Keratinocyte (primary cell): ENCODE results near the gene NOG. TPM values are rescaled to one million over a fixed set of nuclear protein-coding genes. Genes with fewer than 3 reads are reported as not detected.

ENCODE experiments used
- DNase-seq: peaks from one replicate; pipeline ENCODE4 v3.0.0-alpha.2; 2011; ENCODE audit warnings: low read depth, missing footprints, low spot score
- FAIRE-seq: peaks from 2 replicates; lab custom pipeline; 2011; peaks lifted over from hg19 to GRCh38; lab: Jason Lieb, UNC
- H2AFZ ChIP-seq: 2 replicates; pipeline ENCODE4 v1.6.0; 2012; ENCODE audit warnings: low read length, control low read depth, inconsistent platforms; ENCODE audit not compliant: control insufficient read depth
- H3K27ac ChIP-seq: 2 replicates; pipeline ENCODE4 v1.5.1; 2011; ENCODE audit warnings: low read length; ENCODE audit not compliant: control insufficient read depth, insufficient read depth
- H3K27me3 ChIP-seq: 3 replicates; pipeline ENCODE4 v1.6.0; 2011; ENCODE audit warnings: low read length; ENCODE audit not compliant: control insufficient read depth, insufficient read depth; ENCODE audit errors: extremely low read depth
- H3K36me3 ChIP-seq, 2 experiments: 2 replicates in 1 of 2; 3 replicates in 1 of 2; pipeline ENCODE4 v1.5.1; 2011; ENCODE audit warnings: low read length in 2 of 2, mild to moderate bottlenecking in 1 of 2; ENCODE audit not compliant: control insufficient read depth in 2 of 2, insufficient read depth in 2 of 2; ENCODE audit errors: extremely low read depth in 1 of 2
- H3K4me1 ChIP-seq: 3 replicates; pipeline ENCODE4 v1.5.1; 2011; ENCODE audit warnings: low read length; ENCODE audit not compliant: control insufficient read depth, insufficient read depth; ENCODE audit errors: extremely low read depth
- H3K4me2 ChIP-seq: 3 replicates; pipeline ENCODE4 v1.6.0; 2011; ENCODE audit warnings: low read depth, low read length; ENCODE audit not compliant: control insufficient read depth, insufficient read depth; ENCODE audit errors: extremely low read depth
- H3K4me3 ChIP-seq, 3 experiments: fragments of 200-600 bp in 1 of 3; sonication (generic) in 1 of 3; 2 replicates in 2 of 3; 3 replicates in 1 of 3; pipeline ENCODE4 v1.5.1; 2011 to 2016; ENCODE audit warnings: low read length in 3 of 3, mild to moderate bottlenecking in 3 of 3, control low read depth in 2 of 3, inconsistent platforms in 1 of 3, low read depth in 1 of 3, mixed read lengths in 1 of 3, mixed run types in 1 of 3, moderate library complexity in 1 of 3; ENCODE audit not compliant: control insufficient read depth in 2 of 3, insufficient read depth in 2 of 3; ENCODE audit errors: extremely low read depth in 1 of 3
- H3K79me2 ChIP-seq: 2 replicates; pipeline ENCODE4 v1.6.0; 2012; ENCODE audit warnings: low read length; ENCODE audit not compliant: control insufficient read depth, insufficient read depth
- H3K9ac ChIP-seq: 3 replicates; pipeline ENCODE4 v1.6.0; 2011; ENCODE audit warnings: low read length; ENCODE audit not compliant: control insufficient read depth, insufficient read depth; ENCODE audit errors: extremely low read depth
- H3K9me1 ChIP-seq: 3 replicates; pipeline ENCODE4 v1.6.0; 2011; ENCODE audit warnings: low read length; ENCODE audit not compliant: control insufficient read depth, insufficient read depth; ENCODE audit errors: extremely low read depth
- H3K9me3 ChIP-seq: 2 replicates; pipeline ENCODE4 v1.5.1; 2012; ENCODE audit warnings: low read depth, low read length; ENCODE audit not compliant: control insufficient read depth
- H4K20me1 ChIP-seq: 3 replicates; pipeline ENCODE4 v1.6.0; 2011; ENCODE audit warnings: low read length; ENCODE audit not compliant: control insufficient read depth, insufficient read depth; ENCODE audit errors: extremely low read depth
- CTCF ChIP-seq, 3 experiments: IDR thresholded peaks in 1 of 3; conservative IDR thresholded peaks in 1 of 3; optimal IDR thresholded peaks in 1 of 3; 2 replicates in 2 of 3; 3 replicates in 1 of 3; pipeline versions ENCODE3 to v1.5.1; 2011; ENCODE audit warnings: low read length in 3 of 3, mild to moderate bottlenecking in 3 of 3, moderate library complexity in 2 of 3, control low read depth in 1 of 3, inconsistent platforms in 1 of 3; ENCODE audit not compliant: insufficient read depth in 2 of 3; ENCODE audit errors: extremely low read depth in 1 of 3
- EZH2 ChIP-seq: IDR thresholded peaks from one replicate; pipeline ENCODE4 v1.6.1; 2012; ENCODE audit warnings: inconsistent platforms, mild to moderate bottlenecking, low read length, moderate library complexity
- dilution Hi-C: fragments of 300-500 bp; cut with MboI; formaldehyde crosslinking; loops from one replicate; pipeline ENCODE4 v1.7.0; 2020; ENCODE audit warnings: low sequenced_read_pairs; ENCODE audit not compliant: extremely low pct_ligation_motif_present
- polyA plus RNA-seq, 5 experiments: library from polyadenylated mRNA; depleted of rRNA in 3 of 5; stranded (reverse) in 3 of 5; stranded (forward) in 1 of 5; unstranded in 1 of 5; fragments of >200 nt; gene quantifications; 1 replicate in 1 of 5; 2 replicates in 3 of 5; 3 replicates in 1 of 5; pipeline versions ENCODE4 v1.2.1 to v1.2.3, GENCODE V29; 2011 to 2012; ENCODE audit warnings: missing spikeins in 2 of 5, low read depth in 1 of 5, low replicate concordance in 1 of 5

The NOG gene
- polyA plus RNA-seq, 1 donor (not counting 4 experiments of a cell fraction or from before 2014, with no cell fraction given): 0.68 TPM

DNA sequence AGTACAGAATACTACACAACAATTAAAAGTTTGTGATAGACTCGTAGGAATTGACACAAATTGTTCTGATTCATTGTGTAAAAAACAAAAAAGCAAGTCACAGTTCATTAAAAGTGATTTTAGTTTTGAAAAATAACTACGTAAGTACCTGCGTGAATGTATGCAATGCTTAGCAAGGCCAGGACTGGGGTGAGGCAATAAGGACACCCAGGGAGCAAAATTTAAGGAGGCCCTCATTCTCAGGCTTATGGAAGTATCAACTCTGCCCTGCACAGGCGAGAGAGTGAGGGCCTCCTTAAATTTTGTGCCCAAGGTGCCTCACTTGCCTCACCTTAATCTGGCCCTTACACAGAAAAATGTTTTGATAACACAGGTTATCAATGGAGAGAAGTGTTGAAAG lies 31.4 kb downstream of the NOG start:
- dilution Hi-C loops: no loop called here
- Histone ChIP-seq H3K9ac (no peak overlapping the region), H3K4me2 (no peak overlapping the region), H3K27me3 (peaks cover 8% of the 10 kb centered on the region), H3K79me2 (no peaks in the 10 kb centered on the region), H3K9me1 (no peaks in the 10 kb centered on the region), H4K20me1 (no peaks in the 10 kb centered on the region), H3K27ac (no peak overlapping the region), H3K4me1 (no peaks in the 10 kb centered on the region), H2AFZ (no peak overlapping the region), H3K9me3 (no peaks in the 10 kb centered on the region), H3K4me3 (no peak overlapping the region), H3K36me3 (no peaks in the 10 kb centered on the region)
- FAIRE-seq (no peak), DNase-seq (no peak)
- TF ChIP-seq EZH2 (no peak), CTCF (optimal IDR thresholded peaks at IDR 0.05 in 1 of 3, IDR thresholded peaks at IDR 0.05 in 1 of 3, conservative IDR thresholded peaks at IDR 0.05 in 1 of 3; ENCODE audit: extremely low read depth in 1 of 3, insufficient read depth in 2 of 3, low read length in 3 of 3) (no peak)

DNA sequence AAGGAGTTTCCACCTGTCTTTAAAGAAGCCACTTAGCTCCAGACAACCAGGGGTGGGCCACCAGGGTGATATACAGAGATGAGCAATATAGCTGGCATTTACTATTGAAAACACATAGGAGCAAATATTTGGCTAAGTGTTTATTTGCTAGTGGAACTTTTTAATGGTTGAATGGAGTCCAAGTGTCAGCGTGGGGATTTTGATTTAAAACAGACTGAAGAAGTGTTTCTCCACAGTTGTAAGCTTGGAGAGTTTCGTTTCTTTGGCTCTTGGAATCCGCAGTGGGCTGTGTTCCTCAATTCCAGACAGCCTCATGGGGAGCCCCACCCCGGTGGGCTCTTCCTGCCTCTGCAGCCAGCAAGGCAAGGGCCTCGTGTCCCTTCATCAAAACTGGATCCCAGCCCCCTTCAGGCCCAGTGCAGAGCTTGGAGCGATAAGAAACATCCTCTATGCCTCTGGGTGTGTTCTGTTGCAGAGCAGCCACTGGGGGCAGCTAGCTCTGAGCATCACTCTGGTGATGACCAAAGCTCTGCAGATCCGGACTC lies 36.1 kb downstream of the NOG start:
- peaks cover 8% of the 10 kb centered on the region for H3K27me3 ChIP-seq
- no peaks in the 10 kb centered on the region for H3K79me2 ChIP-seq
- no peak overlapping the region for H3K4me3 ChIP-seq
- H2AFZ ChIP-seq: no peak overlapping the region
- no peak for TF ChIP-seq EZH2
- TF ChIP-seq CTCF (optimal IDR thresholded peaks at IDR 0.05 in 1 of 3, IDR thresholded peaks at IDR 0.05 in 1 of 3, conservative IDR thresholded peaks at IDR 0.05 in 1 of 3; ENCODE audit: extremely low read depth in 1 of 3, insufficient read depth in 2 of 3, low read length in 3 of 3): peak; percentile 40 to 60 (median 52)
- H3K4me2 ChIP-seq: no peak overlapping the region
- no peaks in the 10 kb centered on the region for H3K36me3 ChIP-seq
- no peaks in the 10 kb centered on the region for H3K9me3 ChIP-seq
- H3K9ac ChIP-seq: no peak overlapping the region
- H3K4me1 ChIP-seq: no peaks in the 10 kb centered on the region
- no peaks in the 10 kb centered on the region for H3K9me1 ChIP-seq
- no peak for FAIRE-seq
- dilution Hi-C loops: no loop called here
- no peak for DNase-seq
- H4K20me1 ChIP-seq: no peaks in the 10 kb centered on the region
- H3K27ac ChIP-seq: no peak overlapping the region
